GM10847 (cell line): ENCODE data around the gene SIX2.

Experiments used
- POLR2A ChIP-seq: IDR thresholded peaks from 2 replicates; pipeline ENCODE4 v1.6.1; 2011; ENCODE audit not compliant: insufficient read length; ENCODE audit errors: extremely low read depth

SIX2 gene

GRCh38 chr2:45008296-45009129 lies 739 bp downstream of the SIX2 start:
- TF ChIP-seq POLR2A, result no peak

- TF ChIP-seq POLR2A, result no peak
Observed at GRCh38 chr2:45007961-45008295, 1.3 kb downstream of the SIX2 start.

DNA sequence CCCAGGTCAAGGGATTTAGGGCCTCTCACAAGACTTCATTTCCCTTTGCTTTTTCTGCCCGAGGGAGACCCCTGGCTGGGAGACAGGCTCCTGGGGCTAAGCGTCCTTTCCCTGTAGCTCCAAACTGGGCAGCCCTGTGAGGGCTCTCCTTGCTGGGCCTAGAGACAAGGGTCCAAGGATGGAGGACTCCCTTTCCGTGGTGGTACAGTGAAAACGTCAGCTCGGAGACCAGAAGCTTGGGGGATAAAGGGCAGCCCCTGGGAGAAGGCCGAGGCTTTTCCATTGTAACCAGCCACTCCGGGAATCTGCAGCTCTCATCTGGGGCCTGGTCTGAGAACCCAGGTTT lies 2.3 kb downstream of the SIX2 start:
- no peak for TF ChIP-seq POLR2A

DNA sequence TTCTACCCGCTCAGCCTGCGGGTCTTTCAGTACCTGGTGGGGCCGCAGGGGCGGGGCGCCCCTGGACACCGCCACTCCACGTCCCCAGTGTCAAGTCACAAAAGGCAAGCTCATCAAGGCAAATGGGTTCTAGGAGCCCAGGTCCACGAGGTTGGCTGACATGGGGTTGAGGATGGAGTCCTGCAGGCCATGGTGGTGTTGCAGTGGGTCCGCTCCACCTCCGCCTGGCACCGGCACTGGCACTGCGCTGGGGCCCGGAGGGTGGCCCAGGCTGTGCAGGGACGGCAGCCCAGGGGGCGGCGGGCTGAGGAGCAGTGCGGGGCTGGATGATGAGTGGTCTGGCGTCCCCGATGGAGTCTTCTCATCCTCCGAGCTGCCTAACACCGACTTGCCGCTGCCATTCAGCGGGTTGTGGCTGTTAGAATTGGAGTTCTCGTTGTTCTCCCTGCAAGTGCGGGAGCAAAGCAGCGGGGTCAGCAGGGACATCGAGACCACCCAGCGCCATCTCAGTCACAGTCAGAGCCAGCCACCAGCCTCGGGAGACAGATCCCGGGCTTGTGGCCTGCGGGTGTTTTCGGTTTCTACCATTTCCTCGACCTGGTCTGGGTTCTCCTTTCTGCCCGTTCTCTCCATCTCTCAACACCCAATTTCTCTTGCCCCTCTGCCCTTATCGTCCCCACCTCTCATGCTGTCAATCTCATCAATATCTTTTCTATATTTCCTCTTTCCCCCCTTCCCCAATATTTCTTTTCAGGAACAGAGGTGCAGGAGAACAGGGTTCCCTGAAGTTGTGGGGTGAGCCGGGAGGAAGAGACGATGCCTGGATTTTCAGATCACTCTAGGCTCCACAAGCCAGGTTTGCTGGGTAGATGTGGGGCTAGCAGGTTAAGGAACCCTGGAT lies 3.0 kb downstream of the SIX2 start:
- TF ChIP-seq POLR2A, result no peak

- TF ChIP-seq POLR2A, result no peak
Observed at GRCh38 chr2:45005261-45006002, 3.8 kb downstream of the SIX2 start.

DNA sequence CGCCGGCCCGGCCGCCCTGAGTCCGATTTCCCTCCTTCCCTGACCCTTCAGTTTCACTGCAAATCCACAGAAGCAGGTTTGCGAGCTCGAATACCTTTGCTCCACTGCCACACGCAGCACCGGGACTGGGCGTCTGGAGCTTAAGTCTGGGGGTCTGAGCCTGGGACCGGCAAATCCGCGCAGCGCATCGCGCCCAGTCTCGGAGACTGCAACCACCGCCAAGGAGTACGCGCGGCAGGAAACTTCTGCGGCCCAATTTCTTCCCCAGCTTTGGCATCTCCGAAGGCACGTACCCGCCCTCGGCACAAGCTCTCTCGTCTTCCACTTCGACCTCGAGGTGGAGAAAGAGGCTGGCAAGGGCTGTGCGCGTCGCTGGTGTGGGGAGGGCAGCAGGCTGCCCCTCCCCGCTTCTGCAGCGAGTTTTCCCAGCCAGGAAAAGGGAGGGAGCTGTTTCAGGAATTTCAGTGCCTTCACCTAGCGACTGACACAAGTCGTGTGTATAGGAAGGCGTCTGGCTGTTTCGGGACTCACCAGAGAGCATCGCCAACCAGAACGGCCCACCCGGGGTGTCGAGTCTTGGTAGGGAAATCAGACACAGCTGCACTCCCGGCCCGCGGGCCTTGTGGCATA lies 4.6 kb downstream of the SIX2 start:
- TF ChIP-seq POLR2A, result no peak

GRCh38 chr2:45003579-45004551 lies 5.4 kb downstream of the SIX2 start:
- TF ChIP-seq POLR2A, result no peak

DNA sequence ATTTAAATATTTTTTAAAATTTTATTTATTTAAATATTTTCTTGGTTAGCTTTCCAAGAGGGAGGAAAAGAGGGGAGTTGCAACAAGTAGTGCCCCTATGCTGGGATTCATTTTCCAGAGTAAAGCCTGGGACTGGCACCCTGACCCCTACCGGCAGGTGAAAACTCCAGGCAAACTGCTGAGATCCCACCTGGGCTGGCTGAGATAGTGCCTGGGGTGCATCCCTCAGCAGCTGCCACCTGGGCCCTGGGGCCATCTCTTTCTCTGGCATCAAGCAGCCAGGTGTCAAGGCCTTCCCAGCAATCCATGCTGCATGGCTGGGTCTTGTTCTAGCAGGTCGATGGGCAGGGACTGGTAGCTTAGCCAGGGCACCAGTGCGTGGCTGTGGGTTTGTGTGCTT lies 6.6 kb downstream of the SIX2 start:
- TF ChIP-seq POLR2A, result no peak

DNA sequence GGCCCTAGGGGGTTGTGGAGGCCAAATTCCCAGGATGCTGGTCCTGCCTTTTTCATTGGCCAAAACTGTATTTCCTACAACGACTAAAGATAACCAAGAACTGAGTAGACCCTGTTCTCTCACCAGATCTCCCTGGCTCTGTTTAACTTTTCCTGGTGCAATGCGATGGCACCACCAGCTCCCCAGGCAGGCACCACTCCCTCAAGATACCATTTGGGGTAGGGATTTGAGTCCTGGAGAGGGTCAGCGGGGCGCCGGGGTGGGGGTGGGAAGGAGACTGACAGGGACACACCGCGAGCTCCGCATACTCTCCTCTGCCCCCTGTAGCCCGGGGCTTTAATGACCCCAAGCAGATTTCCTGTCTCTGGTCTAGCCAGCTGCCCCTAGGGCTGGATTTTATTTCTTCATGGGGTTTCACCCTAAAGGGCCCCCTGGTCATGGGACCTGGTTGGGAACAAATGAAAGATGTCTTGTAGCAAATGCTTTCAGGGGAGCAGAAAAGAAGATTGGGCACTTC lies 7.3 kb downstream of the SIX2 start:
- no peak for TF ChIP-seq POLR2A

- TF ChIP-seq POLR2A, result no peak
Observed at GRCh38 chr2:45000921-45001868, 8.1 kb downstream of the SIX2 start.

GRCh38 chr2:45000341-45000901 lies 8.8 kb downstream of the SIX2 start:
- no peak for TF ChIP-seq POLR2A

DNA sequence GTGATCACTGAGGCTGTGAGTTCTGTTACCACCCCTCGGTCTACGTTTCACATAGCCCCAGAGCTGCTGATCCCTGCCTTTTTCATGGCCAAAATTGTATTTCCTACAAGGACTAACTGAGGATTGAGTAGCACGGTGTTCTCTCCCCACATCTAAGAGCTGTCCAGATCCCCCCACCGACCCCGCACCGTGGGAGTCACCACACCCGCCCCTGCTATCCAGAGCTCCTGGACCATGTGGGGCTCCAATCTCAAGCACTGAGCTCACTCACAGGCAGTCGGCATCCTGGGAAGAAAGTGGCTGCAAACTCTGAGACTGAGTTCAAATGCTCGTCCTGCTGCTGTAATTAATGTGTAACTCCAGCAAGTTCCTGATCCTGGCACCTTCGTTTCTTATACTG lies 9.7 kb downstream of the SIX2 start:
- no peak for TF ChIP-seq POLR2A

GRCh38 chr2:44997963-44998362 lies 11.3 kb downstream of the SIX2 start:
- no peak for TF ChIP-seq POLR2A

DNA sequence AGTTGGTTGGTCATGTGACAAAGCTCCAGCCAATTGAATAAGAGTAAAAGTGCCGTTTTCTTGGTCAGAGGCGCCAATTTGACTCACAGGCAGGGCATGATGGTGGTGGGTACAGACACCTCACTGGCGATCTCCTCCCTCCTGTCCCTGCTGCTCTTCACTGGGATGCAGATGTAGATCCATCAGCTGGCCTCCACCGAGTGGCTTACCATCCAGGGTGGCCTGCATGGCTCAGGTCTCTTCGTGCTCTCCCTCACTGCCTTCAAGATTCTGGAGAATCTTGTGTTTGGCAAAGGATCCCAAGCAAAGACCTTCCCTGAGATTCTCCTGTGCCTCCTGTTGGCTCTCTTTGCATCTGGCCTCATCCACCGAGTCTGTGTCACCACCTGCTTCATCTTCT lies 12.9 kb downstream of the SIX2 start:
- TF ChIP-seq POLR2A, result no peak
